GM12801 (cell line): ENCODE data around the gene SCN9A.

ENCODE experiments used
- CTCF ChIP-seq: IDR thresholded peaks from one replicate; pipeline ENCODE4 v1.5.1; 2011; ENCODE audit warnings: control low read depth; ENCODE audit not compliant: insufficient read length; ENCODE audit errors: extremely low read depth

Gene SCN9A

DNA sequence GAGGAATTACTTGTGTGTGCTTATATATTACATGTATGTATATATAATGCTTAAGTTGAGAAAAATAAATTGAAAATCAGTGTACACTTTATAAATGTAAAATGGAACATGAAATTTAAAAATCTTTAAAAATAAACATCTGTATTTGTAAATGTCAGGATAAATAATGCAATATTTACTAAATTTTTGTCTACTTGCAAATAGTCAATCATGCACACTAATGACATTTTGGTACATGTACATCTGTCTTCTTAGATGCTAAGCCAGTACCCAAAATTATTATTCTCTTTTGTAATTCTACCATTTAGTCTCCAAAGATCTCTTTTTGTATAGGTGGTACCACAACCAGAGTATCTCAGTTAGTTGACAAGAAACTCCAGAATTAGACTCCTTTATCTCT, 151.5 kb downstream of the SCN9A start:
- no peak for TF ChIP-seq CTCF

DNA sequence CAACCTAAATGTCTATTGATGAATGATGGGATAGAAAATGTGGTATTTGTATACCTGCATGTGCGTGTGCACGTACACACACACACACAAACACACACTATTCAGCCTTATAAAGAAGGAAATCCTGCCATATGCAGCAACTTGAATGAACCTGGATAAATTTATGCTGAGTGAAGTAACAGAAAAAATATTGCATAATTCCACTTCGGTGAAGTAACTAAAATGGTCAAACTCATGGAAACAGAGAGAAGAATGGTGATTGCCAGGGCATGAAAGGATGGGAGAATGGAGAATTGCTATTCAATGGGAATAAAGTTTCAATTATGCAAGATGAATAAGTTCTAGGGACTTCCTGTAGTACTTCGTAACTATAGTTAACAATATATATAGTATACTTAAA, 152.4 kb downstream of the SCN9A start:
- no peak for TF ChIP-seq CTCF

DNA sequence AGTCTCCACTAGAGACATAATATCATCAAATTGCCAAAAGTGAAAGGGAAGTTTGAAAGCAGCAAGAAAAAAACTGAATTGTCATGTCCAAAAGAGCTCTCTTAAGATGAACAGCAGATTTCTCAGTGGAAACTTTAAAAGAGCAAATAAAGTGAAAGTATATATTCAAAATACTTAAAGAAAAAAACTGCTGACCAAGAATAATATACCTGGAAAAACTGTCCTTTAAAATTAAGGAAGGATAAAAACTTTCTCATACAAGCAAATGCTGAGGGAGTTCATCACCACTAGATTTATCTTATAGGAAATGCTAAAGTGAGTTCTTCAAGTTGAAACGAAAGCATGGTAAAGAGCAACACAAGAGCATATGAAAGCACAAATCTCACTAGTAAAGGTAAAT, 164.7 kb downstream of the SCN9A start:
- TF ChIP-seq CTCF, result no peak

- TF ChIP-seq CTCF, result no peak
Measured at GRCh38 chr2:166202778-166203177, 173.0 kb downstream of the SCN9A start.

- no peak for TF ChIP-seq CTCF
Measured at GRCh38 chr2:166197446-166197845, 178.3 kb downstream of the SCN9A start.

- no peak for TF ChIP-seq CTCF
Measured at GRCh38 chr2:166193407-166193806, 182.3 kb downstream of the SCN9A start.

- TF ChIP-seq CTCF, result no peak
Measured at GRCh38 chr2:166188084-166188483, 187.7 kb downstream of the SCN9A start.

- TF ChIP-seq CTCF, result no peak
Measured at GRCh38 chr2:166184789-166185188, 191.0 kb downstream of the SCN9A start.
